HG03342 (cell line): Measurements from ENCODE around the gene MAD2L2.
A peak's percentile ranks its signal among the peaks of the same experiment; 100 is the strongest.

Experiments used
- ATAC-seq: cut with Tn5 transposase; IDR thresholded peaks from one replicate; pipeline ENCODE4 v1.9.1; 2021; ENCODE audit warnings: mild to moderate bottlenecking, moderate library complexity; ENCODE audit not compliant: unreplicated experiment

Gene MAD2L2

DNA sequence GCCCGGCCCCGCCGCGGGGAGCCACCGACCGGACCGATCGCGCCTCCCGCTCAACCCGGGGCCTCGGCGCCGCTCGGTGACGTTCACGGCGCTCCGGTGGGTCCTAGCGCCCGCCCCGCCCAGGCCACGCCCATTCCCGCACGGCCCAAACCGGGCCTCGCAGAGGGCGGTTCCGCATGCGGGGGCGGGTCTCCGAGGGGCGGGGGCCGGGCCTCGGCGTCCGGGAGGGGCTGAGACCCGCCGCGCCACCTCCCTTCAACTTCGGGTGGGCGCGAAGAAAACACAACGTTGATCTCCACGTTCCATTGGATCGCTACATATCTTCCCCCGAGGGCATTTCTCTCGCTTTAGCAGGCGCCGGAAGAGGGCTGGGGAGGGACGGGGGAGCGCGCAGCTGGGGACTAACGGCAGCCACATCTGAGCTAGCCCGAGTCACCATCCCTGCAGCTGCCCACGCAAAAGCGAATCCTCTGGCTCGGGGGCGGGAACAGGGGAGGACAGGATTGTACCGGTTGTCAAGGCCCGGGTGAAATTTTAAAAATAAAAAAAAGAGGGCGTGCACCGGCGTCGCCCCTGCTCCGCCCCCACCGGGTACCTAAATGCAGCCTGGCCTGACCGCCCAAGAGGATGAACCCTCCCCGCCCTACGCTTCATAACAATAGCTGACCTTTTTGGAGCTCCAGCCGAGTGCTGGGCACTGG is at the start of gene MAD2L2:
Gene MAD2L2, minus strand, starts transcription at position 78 of the 701 bp plus-strand sequence. CDS start 547 bp downstream, outside the sequence.
- peak; percentile 78 for ATAC-seq

DNA sequence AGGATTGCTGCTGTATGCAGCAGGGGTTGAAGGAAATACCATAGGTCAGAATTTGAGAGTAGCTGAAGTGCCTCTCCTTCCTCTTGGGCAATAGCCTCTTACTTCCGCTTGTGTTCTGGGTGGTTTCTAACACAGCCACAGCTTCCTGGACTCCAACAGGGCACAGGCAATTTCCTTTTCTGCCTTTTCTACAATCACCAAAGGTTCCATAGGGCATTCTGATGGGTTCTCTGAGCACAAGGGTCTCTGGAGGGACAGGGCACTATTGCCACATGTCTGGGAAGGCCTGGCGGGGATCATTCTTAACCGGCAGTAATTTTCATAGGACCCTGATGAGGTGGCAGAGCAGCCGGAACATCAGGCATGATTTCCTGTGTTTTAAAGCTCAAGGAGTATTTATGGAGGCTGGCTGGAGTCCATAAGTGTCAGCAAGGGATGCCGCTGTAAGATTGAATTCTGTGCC is 49.5 kb upstream of the MAD2L2 start:
- ATAC-seq, result no peak

DNA sequence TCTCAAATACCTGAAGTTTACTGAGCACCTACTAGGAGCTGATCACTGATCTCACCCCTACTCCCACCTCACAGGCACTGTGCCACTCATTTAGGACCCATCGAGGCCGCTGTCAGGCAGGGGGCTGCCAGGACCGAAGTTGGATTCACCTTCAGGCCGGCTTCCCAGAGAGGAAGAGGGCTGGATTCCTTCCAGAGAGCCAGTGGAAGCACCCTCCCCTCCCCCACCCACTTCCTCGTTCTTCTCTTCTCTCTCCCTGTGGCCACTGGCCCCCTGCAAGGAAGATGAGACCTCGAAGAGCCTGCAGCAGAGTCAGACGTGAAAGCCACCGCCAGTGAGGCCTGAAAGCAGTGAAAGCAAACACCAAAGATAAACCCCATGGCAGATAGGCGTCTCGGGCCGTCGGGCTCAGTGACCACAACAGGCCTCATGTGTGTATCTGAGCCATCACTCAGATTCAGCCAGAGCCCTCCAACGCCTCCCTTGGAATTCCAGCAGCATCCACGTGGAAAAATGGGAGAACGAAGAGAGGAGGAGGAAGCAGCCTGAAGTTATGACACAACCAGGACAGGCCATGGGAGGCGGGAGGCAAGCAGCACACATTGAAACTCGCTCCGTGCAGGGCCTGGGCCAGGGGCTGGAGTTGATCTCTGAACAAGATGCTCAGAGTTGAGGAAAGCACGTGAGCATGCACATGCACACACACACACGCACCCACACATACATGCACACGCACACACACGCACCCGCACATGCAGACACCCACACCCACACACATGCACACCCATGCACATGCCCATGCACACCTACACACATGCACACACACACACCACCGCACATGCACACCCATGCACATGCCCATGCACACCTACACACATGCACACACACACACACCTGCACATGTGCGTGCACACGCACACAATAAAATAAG is 48.8 kb upstream of the MAD2L2 start:
- ATAC-seq, result no peak

DNA sequence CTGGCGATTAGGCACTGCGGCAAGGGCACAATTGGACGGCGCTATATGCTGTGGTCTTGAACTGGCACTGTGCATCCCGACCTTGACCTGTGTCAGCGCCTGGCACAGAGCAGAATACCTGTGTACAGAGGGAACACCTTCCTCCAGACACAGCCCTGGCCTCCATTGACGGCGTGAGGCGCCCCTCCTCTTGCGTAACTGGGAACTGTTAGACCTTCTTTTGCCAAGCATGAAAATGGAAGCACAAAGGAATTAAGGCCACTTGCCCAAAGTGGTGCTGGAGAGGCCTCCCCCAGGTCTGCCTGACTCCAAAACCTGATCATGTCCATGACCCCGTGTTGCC is 48.2 kb upstream of the MAD2L2 start:
- no peak for ATAC-seq

DNA sequence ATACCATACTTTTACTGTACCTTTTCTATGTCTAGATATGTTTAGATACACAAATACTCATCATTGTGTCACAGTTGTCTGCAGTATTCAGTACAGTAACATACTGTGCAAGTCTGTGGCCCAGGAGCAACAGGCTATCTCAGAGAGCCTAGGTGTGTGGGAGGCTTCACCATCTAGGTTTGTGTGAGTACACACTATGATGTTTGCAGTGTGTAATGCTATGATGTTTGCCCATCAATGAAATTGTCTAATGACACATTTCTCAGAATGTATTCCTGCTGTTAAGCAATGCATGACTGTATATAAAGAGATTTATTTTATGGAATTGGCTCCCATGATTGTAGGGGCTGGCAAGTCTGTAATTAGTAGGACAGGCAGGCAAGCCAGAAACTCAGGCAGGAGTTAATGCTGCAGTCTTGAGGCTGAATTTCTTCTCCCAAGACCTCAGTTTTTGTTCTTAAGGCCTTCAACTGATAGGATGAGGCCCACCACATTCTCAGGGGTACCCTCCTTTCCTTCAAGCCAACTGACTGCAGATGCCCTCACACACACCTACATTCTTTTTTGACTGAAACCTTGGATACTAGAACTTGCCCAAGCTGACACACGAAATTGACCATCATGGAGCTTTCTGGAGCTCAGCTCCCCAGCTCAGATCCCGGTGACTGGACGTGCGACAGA is 47.3 kb upstream of the MAD2L2 start:
- ATAC-seq, result no peak

DNA sequence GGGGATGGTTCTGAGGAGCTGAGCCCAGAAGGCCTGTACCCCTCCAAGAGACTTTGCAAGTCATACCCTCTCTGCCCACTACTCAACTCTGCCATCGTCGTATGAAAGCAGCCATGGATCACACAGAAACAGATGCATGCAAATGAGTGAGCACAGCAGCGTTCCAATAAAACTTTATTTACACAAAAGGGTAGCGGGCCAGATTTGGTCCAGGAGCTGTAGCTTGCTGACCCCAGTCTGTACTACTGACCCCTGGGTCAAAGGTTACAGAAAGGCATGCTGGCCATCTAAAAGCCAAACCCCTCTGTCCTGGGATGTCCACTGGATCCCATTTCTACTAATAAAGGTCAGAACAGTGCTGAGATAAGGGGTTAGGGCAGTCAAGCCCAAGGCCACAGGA is 46.2 kb upstream of the MAD2L2 start:
- no peak for ATAC-seq

DNA sequence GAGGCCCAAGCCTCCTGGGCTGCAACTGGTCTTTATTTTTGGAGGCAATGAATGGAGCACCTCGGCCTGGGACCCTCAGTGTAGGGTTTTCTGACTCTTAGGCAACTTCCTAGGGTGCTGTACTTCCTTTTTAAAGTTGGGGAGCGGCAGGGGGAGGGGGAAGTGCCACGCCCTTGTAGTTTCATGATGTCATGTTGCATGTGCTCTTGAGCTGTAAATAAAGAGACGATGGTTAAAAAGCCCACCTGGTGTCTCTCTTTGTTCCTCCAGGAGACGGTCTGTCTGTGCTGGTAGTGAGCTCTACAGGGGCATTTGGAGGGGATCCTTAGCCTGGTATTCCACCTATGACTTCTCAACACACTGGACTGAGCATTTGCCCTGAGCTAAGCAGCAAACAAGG is 44.7 kb upstream of the MAD2L2 start:
- no peak for ATAC-seq

DNA sequence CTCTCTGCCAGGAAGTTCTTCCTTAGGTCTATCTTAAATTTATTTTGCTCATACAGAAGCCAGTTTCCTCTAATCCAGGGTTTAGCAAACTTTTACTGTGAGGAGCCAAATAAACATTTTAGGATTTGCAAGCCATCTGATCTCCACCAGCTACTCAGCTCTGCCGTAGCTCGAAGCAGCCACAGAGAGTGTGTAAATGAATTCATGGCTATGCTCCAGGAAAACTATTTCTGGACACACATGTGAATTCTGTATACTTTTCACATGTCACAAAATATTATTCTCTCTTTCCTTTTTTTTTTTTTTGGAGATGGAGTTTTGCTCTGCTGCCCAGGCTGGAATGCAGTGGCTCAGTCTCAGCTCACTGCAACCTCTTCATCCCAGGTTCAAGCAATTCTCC is 41.6 kb upstream of the MAD2L2 start:
- no peak for ATAC-seq

DNA sequence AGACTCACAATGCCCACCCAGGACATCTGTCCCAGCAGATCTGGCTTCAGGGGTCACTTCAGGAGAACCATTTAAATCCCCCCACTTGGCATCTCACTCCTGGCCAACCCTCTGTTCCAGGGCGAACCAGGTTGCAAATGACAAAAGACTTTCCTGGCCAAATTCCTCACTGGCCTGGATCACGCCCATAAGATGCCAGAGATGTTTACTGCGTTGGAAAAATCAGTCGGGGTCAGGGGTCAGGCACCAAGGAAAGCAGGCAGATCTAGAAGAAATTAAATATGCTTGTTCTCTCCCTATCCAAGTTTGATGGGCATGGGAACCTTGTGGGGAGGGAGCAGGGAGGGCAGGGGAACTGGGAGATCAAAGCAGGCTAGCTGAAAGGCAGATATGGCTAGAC is 40.4 kb upstream of the MAD2L2 start:
- ATAC-seq, result no peak

DNA sequence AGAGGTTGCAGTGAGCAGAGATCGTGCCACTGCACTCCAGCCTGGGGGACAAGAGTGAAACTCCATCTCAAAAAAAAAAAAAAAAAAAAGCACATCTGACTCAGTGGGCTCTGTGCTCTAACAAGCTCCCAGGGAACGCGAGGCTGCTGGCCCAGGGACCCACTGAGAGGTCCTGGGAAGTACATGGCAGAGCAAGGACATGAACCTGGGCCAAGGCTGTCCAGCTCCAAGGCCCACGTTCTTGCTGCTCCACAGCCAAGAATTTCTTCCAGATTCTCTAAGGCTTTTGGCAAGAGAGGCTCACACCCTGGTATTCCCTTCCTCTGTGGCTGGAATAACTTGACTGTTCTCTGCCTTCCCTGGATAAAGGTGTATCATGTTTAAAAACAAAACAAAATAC is 39.6 kb upstream of the MAD2L2 start:
- ATAC-seq, result no peak

DNA sequence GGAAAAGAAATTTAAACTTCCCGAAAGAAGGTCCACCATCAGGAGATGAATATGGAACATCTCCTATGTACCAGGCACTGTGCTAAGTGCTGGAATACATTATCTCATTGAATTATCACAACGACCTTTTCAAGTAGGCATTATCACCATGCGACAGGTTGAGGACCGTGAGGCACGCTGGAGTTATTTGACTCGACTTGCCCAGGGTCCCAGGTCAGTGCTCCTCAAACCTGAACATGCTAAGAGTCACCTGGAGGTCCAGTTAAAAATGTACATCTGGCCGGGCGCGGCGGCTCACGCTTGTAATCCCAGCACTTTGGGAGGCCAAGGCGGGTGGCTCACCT is 39.1 kb upstream of the MAD2L2 start:
- no peak for ATAC-seq

DNA sequence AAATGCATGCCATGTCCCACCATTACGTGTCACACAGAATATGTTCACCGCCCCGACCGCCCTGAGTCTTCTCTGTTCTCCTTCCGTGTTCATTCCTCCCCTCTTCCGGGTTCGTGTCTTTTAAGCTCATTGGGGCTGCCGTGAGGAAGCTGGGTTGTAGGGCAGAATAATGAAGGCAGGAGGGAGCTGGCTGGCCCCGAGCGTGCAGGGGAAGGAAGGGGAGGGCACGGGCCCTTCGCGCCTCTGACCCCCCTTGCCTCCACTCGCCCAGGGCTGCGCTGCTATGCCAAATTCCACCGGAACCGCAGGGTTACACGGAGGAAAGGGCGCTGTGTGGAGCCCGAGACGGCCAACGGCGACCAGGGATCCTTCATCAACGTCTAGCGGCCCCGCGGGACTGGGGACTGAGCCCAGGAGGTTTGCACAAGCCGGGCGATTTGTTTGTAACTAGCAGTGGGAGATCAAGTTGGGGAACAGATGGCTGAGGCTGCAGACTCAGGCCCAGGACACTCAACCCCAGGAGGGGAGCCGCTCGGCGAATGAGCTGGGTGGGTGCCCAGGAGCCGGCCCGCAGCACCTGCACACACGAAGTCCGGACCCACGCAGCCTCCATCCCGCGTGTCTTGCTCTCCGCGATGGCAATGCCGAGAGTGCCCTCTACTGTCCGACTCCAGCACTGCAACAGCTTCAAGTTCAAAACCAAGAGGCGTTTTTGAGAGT is 38.5 kb upstream of the MAD2L2 start:
- ATAC-seq, result peak; percentile 52

DNA sequence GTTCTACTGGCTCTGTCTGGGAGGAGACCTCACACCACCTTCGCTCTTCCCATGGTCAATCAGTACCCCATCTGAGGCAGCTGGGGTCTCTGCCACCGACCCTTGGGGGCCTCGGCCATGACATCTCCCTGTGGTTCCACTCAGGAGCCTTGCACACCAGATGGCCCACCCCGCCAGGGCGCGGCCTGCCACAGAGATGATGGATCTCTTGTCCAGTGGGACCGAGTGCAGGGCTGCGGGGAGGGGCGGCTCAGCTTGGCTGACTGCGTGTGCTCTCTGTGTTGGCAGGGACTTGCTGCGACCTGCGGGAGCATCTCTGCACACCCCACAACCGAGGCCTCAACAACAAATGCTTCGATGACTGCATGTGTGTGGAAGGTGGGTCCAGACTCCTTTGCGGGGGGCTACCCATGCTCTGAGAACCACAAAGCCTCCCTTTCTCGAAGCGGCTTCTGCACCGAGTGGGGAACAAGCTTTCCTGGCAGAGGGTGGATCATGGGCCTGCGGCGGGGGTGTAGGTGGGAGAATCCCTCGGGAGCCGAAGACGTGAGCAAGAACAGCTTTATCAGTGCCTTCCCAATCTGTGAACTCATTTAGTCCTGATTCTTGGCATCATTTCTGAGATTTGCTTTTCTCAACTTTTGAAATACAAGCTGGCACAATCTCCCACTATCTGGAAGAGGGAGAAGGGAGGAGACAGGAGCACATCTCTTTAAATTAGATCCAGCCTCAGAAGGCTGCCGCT is 34.1 kb upstream of the MAD2L2 start:
- no peak for ATAC-seq

DNA sequence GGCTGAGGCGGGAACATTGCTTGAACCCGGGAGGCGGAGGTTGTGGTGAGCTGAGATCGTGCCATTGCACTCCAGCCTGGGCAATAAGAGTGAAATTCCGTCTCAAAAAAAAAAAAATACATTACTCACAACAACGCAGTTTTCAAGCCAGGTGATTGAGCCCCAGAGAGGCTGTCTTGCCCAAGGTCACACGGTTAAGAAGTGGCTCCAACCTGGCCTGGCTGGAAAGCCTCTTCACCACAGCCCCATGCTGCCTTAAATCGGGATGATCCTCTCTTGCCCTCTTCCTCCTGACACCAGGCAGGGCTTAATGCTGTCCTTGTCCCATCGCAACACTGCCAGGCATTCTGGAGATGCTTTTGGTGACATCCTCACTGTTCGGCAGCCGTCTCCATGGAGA is 32.1 kb upstream of the MAD2L2 start:
- no peak for ATAC-seq

DNA sequence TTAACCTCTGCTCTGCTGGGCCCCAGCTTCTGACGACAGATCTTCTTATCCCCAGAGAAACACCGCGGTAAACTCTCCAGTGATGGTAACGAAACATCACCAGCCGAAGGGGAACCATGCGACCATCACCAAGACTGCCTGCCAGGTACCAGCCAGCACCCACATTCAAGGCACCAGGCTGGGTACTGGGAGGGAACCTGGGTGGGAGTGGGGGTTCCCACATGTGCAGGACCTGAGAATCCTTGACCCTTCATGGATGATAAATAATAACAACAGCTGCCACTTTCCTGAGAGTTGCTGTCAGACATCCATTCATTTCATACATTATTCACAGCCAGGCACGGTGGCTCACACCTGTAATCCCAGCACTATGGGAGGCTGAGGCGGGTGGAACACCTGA is 31.3 kb upstream of the MAD2L2 start:
- ATAC-seq, result no peak

DNA sequence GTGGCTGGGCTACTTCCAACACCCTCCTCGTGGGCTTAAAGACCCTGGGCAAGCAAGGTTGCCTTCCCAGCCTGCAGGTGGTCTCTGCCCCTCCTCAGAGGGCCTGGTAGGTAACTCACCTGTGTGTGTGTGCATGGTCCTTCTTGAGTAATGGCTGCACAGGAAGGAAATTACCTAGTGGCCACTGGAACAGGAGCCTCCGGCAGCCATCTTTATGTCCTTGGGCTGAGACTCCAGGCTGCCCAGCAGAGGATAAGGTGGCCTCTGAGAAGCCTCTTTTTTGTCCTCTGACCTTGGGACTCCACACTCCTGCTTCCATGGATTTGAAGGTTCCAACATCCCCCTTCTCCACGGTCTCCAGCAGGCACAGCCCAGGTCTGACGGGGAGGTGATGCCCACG is 30.5 kb upstream of the MAD2L2 start:
- ATAC-seq, result no peak

DNA sequence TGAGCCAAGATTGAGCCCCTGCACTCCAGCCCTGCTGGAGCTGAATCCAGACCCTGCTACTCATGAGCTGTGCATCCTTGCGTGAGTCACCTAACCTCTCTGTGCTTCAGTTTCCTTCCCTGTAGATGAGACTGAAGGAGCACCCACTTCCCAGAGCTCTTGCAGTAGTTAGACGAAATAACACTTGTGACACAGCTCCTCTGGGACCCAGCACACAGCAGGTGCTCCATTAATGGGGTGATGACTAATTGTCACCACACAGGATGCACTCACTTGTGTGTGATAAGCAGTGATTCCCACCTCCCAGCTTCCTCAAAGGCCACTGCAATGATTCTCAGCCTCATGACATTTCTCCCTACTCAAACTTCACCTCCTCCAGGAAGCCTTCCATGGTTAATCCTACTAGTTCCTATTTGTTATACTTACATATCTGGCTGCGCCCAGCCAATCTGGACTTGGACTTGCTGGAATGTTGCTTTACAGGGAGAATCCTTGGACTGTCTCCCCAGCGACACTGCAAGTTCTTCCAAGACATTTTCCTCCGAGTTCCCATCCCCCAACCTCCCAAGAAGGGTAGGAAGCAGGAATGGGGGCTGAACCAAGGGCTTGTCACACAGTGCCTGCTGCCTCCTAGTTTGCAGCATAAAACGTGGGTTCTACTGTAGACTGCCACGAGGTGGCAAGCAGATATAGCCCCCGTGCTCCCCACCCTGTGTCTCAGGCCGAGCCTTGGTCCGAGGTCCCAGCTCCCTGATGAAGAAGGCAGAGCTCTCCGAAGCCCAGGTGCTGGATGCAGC is 27.8 kb upstream of the MAD2L2 start:
- ATAC-seq, result no peak

DNA sequence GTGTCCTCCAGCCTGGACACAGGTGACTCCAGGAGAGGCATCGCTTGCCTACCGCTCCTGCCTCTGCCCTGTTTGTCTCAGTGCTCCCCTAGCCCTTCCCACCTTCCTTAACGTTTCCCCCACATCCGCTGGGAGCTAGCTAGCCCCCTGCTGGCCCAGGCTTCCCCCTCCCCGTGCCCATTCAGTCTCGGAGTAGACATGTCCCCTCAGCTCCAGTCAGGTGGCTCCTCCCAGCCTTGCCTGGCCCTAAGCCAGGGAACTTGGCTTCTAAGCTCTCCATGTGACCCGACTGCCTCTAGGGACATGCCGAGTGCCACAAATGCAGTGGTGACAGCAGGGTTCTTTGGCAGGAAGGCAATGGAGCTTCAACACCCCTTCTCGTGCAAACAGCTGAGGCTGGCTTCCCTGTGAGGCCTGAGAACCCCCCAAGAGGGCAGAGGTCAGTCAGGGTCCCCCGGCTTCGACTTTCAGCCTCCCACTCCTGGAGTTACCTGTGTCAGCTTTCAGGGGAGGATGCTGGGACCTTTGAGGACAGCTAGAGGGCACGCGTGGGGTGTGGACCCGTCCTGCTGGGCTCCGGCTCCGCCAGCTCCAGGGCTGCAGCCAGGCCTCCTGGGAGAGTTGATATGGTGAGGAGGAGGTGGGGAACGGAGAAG is 26.8 kb upstream of the MAD2L2 start:
- no peak for ATAC-seq

DNA sequence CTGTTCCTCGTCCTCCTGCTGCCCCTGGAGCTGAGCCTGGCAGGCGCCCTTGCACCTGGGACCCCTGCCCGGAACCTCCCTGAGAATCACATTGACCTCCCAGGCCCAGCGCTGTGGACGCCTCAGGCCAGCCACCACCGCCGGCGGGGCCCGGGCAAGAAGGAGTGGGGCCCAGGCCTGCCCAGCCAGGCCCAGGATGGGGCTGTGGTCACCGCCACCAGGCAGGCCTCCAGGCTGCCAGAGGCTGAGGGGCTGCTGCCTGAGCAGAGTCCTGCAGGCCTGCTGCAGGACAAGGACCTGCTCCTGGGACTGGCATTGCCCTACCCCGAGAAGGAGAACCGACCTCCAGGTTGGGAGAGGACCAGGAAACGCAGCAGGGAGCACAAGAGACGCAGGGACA is 25.3 kb upstream of the MAD2L2 start:
- no peak for ATAC-seq
